ENCODE measurements around the gene BLM.

DNA sequence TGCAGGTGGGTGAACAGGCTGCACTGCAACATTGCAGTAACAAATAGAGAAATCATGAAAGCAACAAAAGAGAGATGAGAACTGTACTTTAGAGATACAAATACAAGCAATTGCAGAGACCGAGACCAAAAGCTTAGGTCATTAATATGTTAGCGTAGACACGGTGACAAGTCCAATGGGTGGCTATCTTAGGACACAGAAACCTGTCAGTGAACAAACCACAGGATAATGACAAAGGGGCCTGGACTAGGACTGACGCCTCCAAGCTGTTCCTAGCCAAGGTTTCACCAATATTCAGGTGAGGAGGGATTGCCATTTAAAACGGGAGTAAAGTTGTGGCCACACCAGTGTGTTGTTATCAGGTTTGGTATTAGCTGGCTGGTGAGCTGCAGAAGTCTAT, 41.7 kb upstream of the BLM start:
- TF ChIP-seq CTCF (conservative IDR thresholded peaks at IDR 0.05; ENCODE audit: low read length): no peak
- TF ChIP-seq EZH2phosphoT487 (IDR thresholded peaks at IDR 0.05; ENCODE audit: borderline replicate concordance): no peak
